H9 (cell line): ENCODE results near the gene DCDC1. TPM values are rescaled to one million over a fixed set of nuclear protein-coding genes. Genes with fewer than 3 reads are reported as not detected.
A peak's percentile ranks its signal among the peaks of the same experiment; 100 is the strongest.

Source experiments
- DNase-seq: peaks from one replicate; pipeline ENCODE4 v3.0.0-alpha.2; 2017
- H2AFZ ChIP-seq: one replicate; pipeline ENCODE4 v1.6.1; 2013; ENCODE audit warnings: mild to moderate bottlenecking, low read length, control low read depth, moderate library complexity
- H2AK5ac ChIP-seq: 2 replicates; pipeline ENCODE4 v1.6.1; 2013; ENCODE audit warnings: low read length, control low read depth, mixed read lengths; ENCODE audit not compliant: insufficient read length
- H2BK120ac ChIP-seq: one replicate; pipeline ENCODE4 v1.6.1; 2013; ENCODE audit warnings: low read depth, mild to moderate bottlenecking, low read length, control low read depth, inconsistent platforms; ENCODE audit not compliant: poor library complexity, severe bottlenecking
- H2BK12ac ChIP-seq: 2 replicates; pipeline ENCODE4 v1.6.1; 2013; ENCODE audit warnings: low read length, control low read depth, mixed read lengths, low read depth; ENCODE audit not compliant: insufficient read length
- H2BK15ac ChIP-seq: 2 replicates; pipeline ENCODE4 v1.6.1; 2013; ENCODE audit warnings: low read depth, low read length, control low read depth
- H2BK20ac ChIP-seq: one replicate; pipeline ENCODE4 v1.6.1; 2013; ENCODE audit warnings: low read depth, mild to moderate bottlenecking, low read length, control low read depth, inconsistent platforms; ENCODE audit not compliant: poor library complexity, severe bottlenecking
- H2BK5ac ChIP-seq: 2 replicates; pipeline ENCODE4 v1.6.1; 2013; ENCODE audit warnings: low read length, control low read depth, mixed read lengths; ENCODE audit not compliant: insufficient read length
- H3K14ac ChIP-seq: 2 replicates; pipeline ENCODE4 v1.6.1; 2013; ENCODE audit warnings: low read length, control low read depth; ENCODE audit not compliant: insufficient read depth
- H3K18ac ChIP-seq: 2 replicates; pipeline ENCODE4 v1.6.1; 2013; ENCODE audit warnings: low read depth, mild to moderate bottlenecking, mixed read lengths, low read length, control low read depth; ENCODE audit not compliant: insufficient read length
- H3K23ac ChIP-seq: 2 replicates; pipeline ENCODE4 v1.6.1; 2013; ENCODE audit warnings: low read length, control low read depth, mixed read lengths, low read depth; ENCODE audit not compliant: insufficient read length
- H3K23me2 ChIP-seq: 2 replicates; pipeline ENCODE4 v1.6.1; 2013; ENCODE audit warnings: low read depth, mild to moderate bottlenecking, mixed read lengths, low read length, control low read depth; ENCODE audit not compliant: insufficient read length, poor library complexity, severe bottlenecking
- H3K27ac ChIP-seq: 2 replicates; pipeline ENCODE4 v1.5.1; 2013; ENCODE audit warnings: low read length, control low read depth, mixed read lengths, low read depth; ENCODE audit not compliant: insufficient read length
- H3K27me3 ChIP-seq: 2 replicates; pipeline ENCODE4 v1.6.1; 2013; ENCODE audit warnings: low read length, control low read depth, inconsistent platforms; ENCODE audit not compliant: insufficient read depth
- H3K4ac ChIP-seq: 2 replicates; pipeline ENCODE4 v1.6.1; 2013; ENCODE audit warnings: low read depth, mild to moderate bottlenecking, control low read depth, inconsistent platforms, low read length, moderate library complexity
- H3K4me1 ChIP-seq: 2 replicates; pipeline ENCODE4 v1.6.1; 2013; ENCODE audit warnings: low read length, control low read depth, inconsistent platforms; ENCODE audit not compliant: insufficient read depth
- H3K4me2 ChIP-seq: 2 replicates; pipeline ENCODE4 v1.6.1; 2013; ENCODE audit warnings: low read length, control low read depth, mixed read lengths; ENCODE audit not compliant: insufficient read length, insufficient read depth
- H3K56ac ChIP-seq: 2 replicates; pipeline ENCODE4 v1.6.1; 2013; ENCODE audit warnings: low read depth, mild to moderate bottlenecking, mixed read lengths, low read length, control low read depth; ENCODE audit not compliant: insufficient read length
- H3K79me1 ChIP-seq: 2 replicates; pipeline ENCODE4 v1.6.1; 2013; ENCODE audit warnings: low read depth, mild to moderate bottlenecking, moderate library complexity, low read length, control low read depth, inconsistent platforms; ENCODE audit not compliant: insufficient read depth, poor library complexity, severe bottlenecking
- H3K79me2 ChIP-seq: 2 replicates; pipeline ENCODE4 v1.6.1; 2013; ENCODE audit warnings: low read length, control low read depth, inconsistent platforms; ENCODE audit not compliant: insufficient read depth
- H3K9ac ChIP-seq: 2 replicates; pipeline ENCODE4 v1.6.1; 2013; ENCODE audit warnings: low read length, control low read depth, mixed read lengths; ENCODE audit not compliant: insufficient read length; ENCODE audit errors: extremely low read depth
- H3K9me3 ChIP-seq: one replicate; pipeline ENCODE4 v1.6.1; 2013; ENCODE audit warnings: low read depth, low read length, inconsistent platforms; ENCODE audit not compliant: control insufficient read depth
- H3T11ph ChIP-seq: one replicate; pipeline ENCODE4 v1.6.1; 2013; ENCODE audit warnings: mild to moderate bottlenecking, low read length, control low read depth, inconsistent platforms
- H4K20me1 ChIP-seq: one replicate; pipeline ENCODE4 v1.6.1; 2013; ENCODE audit not compliant: control insufficient read depth, insufficient read length, insufficient read depth
- H4K5ac ChIP-seq: 2 replicates; pipeline ENCODE4 v1.6.1; 2013; ENCODE audit warnings: low read depth, mild to moderate bottlenecking, mixed read lengths, low read length, control low read depth; ENCODE audit not compliant: insufficient read length
- H4K8ac ChIP-seq: replicated peaks from 2 replicates; pipeline ENCODE4 v1.6.1; 2013; ENCODE audit warnings: low read length, control low read depth, mixed read lengths, low read depth; ENCODE audit not compliant: insufficient read length
- H4K91ac ChIP-seq: 2 replicates; pipeline ENCODE4 v1.6.1; 2013; ENCODE audit warnings: low read depth, mild to moderate bottlenecking, moderate library complexity, mixed read lengths, low read length, control low read depth; ENCODE audit not compliant: insufficient read length
- H3K27ac Mint-ChIP-seq, 3 experiments: 2 replicates in 2 of 3; 3 replicates in 1 of 3; pipeline ENCODE4 v1.8.0; 2020 to 2021; ENCODE audit warnings: mixed read lengths in 3 of 3, mild to moderate bottlenecking in 1 of 3, moderate library complexity in 1 of 3
- H3K27me3 Mint-ChIP-seq: 2 replicates; pipeline ENCODE4 v1.8.0; 2021; ENCODE audit warnings: low read depth, mild to moderate bottlenecking, moderate library complexity, mixed read lengths
- H3K36me3 Mint-ChIP-seq, 3 experiments: 2 replicates in 2 of 3; 3 replicates in 1 of 3; pipeline ENCODE4 v1.8.0; 2020 to 2021; ENCODE audit warnings: low read depth in 3 of 3, mixed read lengths in 3 of 3; ENCODE audit not compliant: insufficient read depth in 1 of 3
- H3K4me1 Mint-ChIP-seq, 2 experiments: 2 replicates each; pipeline ENCODE4 v1.8.0; 2020; ENCODE audit warnings: mixed read lengths in 2 of 2
- H3K4me3 Mint-ChIP-seq, 2 experiments: 2 replicates in 1 of 2; 3 replicates in 1 of 2; pipeline ENCODE4 v1.8.0; 2020 to 2021; ENCODE audit warnings: mild to moderate bottlenecking in 2 of 2, mixed read lengths in 2 of 2, moderate library complexity in 1 of 2
- H3K9me3 Mint-ChIP-seq, 2 experiments: 2 replicates in 1 of 2; 3 replicates in 1 of 2; pipeline ENCODE4 v1.8.0; 2020; ENCODE audit warnings: mild to moderate bottlenecking in 2 of 2, mixed read lengths in 2 of 2, moderate library complexity in 1 of 2
- CTCF ChIP-seq: fragments of 200-600 bp; sonication (generic); conservative IDR thresholded peaks from 3 replicates; pipeline ENCODE4 v1.8.0; 2021; ENCODE audit warnings: antibody characterized with exemption, mild to moderate bottlenecking
- WGBS: extraction: QIAGEN DNeasy Blood & Tissue Kit; methylation state at CpG from one replicate; pipeline ENCODE4 v1.1.7; 2013; ENCODE audit warnings: missing lambda C conversion rate, low lambda C conversion rate, mixed read lengths; ENCODE audit not compliant: insufficient read length; ENCODE audit errors: extremely low coverage; 5-methylcytosine and 5-hydroxymethylcytosine counted together
- total RNA-seq: library from RNA; stranded (reverse); gene quantifications from 2 replicates; pipeline ENCODE4 v1.2.1, GENCODE V29; 2021

The DCDC1 gene
- total RNA-seq, 1 experiment from 2014 or later = 0.09 TPM

GRCh38 chr11:31387379-31387778, 17.8 kb upstream of the DCDC1 start:
- Histone ChIP-seq H2BK120ac (peak overlapping the region; percentile 55), H3K4ac (no peak overlapping the region), H4K91ac (no peak overlapping the region), H3T11ph (no peak overlapping the region), H3K14ac (no peak overlapping the region), H3K23ac (no peak overlapping the region), H3K79me1 (no peaks in the 10 kb centered on the region), H3K79me2 (no peaks in the 10 kb centered on the region), H4K20me1 (no peaks in the 10 kb centered on the region), H3K18ac (no peak overlapping the region), H2BK15ac (no peak overlapping the region), H2AFZ (no peak overlapping the region), H3K9me3 (no peaks in the 10 kb centered on the region), H3K4me1 (no peaks in the 10 kb centered on the region), H2BK12ac (no peak overlapping the region), H2AK5ac (no peak overlapping the region), H3K27me3 (no peaks in the 10 kb centered on the region), H3K56ac (no peak overlapping the region), H4K8ac (no peak overlapping the region), H4K5ac (no peak overlapping the region), H3K27ac (no peak overlapping the region), H3K23me2 (no peaks in the 10 kb centered on the region), H3K4me2 (no peak overlapping the region), H2BK20ac (no peak overlapping the region), H3K9ac (no peak overlapping the region), H2BK5ac (no peak overlapping the region)
- no peak for DNase-seq
- Mint-ChIP-seq H3K4me3 (no peak overlapping the region), H3K27me3 (no peaks in the 10 kb centered on the region), H3K9me3 (peaks cover 2 to 9% of the 10 kb centered on the region in 2 experiments; a peak in 4 of 5 replicates), H3K27ac (no peak overlapping the region), H3K4me1 (peaks cover 10 to 12% of the 10 kb centered on the region in 2 experiments), H3K36me3 (peaks cover 12 to 43% (median 21%) of the 10 kb centered on the region in 3 experiments)
- TF ChIP-seq CTCF = no peak
- WGBS = no CpG with 5 or more reads among the region's 2 CpGs
